ENCODE results near the gene ARMC2. TPM values are rescaled to one million over a fixed set of nuclear protein-coding genes. Genes with fewer than 3 reads are reported as not detected.

ARMC2 gene
- total RNA-seq, 1 experiment from 2014 or later, result 1.1 TPM

DNA sequence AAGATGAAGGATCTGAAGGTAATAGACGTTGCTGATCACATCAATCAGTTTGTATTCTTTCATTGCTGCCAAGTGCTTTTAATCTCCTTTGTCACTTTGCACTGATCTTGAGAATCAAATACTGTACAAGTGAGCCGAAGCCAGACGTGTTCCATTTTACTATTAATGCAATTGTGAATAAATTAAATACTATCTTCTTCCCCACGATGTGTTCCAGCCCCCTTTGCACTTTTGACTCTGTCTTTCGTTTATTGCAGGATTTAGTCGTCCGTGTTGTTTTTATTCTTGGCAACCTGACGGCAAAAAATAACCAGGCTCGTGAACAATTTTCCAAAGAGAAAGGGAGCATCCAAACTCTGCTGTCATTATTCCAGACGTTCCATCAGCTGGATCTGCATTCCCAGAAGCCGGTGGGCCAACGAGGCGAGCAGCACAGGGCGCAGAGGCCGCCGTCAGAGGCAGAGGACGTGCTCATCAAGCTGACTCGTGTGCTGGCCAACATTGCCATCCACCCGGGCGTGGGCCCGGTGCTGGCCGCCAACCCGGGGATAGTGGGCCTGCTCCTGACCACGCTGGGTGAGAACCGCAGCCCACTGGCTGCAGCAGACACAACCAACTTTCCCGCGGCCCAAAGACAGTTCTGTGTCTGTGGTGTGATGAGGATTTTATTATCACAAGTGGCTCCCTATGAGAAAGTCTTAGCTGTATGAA, 104.7 kb downstream of the ARMC2 start:
- Histone ChIP-seq H3K36me3 (ENCODE audit: low read depth, low read length) (no peaks in the 10 kb centered on the region), H3K4me3 (ENCODE audit: low read length) (no peak overlapping the region), H3K27ac (ENCODE audit: low read length) (no peak overlapping the region), H3K27me3 (ENCODE audit: low read length) (no peaks in the 10 kb centered on the region), H3K4me1 (ENCODE audit: insufficient read depth, low read length) (peaks cover 6% of the 10 kb centered on the region), H3K79me2 (ENCODE audit: low read length) (no peaks in the 10 kb centered on the region), H3K9me2 (replicated peaks; ENCODE audit: low read length) (no peaks in the 10 kb centered on the region), H3K9me3 (ENCODE audit: low read length) (no peaks in the 10 kb centered on the region), H3K4me2 (ENCODE audit: low read length) (no peak overlapping the region), H4K20me1 (ENCODE audit: low read length) (no peaks in the 10 kb centered on the region), H2AFZ (ENCODE audit: low read length) (no peak overlapping the region), H3F3A (ENCODE audit: low read length, unreplicated experiment) (no peaks in the 10 kb centered on the region), H3K9ac (ENCODE audit: low read length) (no peak overlapping the region)
- intact Hi-C loops (cut with micrococcal nuclease), result no loop called here
- TF ChIP-seq, protein P1, sequence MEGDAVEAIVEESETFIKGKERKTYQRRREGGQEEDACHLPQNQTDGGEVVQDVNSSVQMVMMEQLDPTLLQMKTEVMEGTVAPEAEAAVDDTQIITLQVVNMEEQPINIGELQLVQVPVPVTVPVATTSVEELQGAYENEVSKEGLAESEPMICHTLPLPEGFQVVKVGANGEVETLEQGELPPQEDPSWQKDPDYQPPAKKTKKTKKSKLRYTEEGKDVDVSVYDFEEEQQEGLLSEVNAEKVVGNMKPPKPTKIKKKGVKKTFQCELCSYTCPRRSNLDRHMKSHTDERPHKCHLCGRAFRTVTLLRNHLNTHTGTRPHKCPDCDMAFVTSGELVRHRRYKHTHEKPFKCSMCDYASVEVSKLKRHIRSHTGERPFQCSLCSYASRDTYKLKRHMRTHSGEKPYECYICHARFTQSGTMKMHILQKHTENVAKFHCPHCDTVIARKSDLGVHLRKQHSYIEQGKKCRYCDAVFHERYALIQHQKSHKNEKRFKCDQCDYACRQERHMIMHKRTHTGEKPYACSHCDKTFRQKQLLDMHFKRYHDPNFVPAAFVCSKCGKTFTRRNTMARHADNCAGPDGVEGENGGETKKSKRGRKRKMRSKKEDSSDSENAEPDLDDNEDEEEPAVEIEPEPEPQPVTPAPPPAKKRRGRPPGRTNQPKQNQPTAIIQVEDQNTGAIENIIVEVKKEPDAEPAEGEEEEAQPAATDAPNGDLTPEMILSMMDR (conservative IDR thresholded peaks at IDR 0.05; ENCODE audit: low read depth, low read length), result no peak
- no peak for TF ChIP-seq EZH2phosphoT487 (IDR thresholded peaks at IDR 0.05; ENCODE audit: borderline replicate concordance, low read length)
- no peak for TF ChIP-seq EZH2 (IDR thresholded peaks at IDR 0.05; ENCODE audit: low read length, unreplicated experiment)
- DNase-seq, result no peak
- no TSS peak for BruUV-seq (replicated peaks)
- CTCF ChIA-PET, result no interaction called here
- no peak for ATAC-seq
- POLR2A ChIA-PET (ENCODE audit: unreplicated experiment), result no interaction called here

DNA sequence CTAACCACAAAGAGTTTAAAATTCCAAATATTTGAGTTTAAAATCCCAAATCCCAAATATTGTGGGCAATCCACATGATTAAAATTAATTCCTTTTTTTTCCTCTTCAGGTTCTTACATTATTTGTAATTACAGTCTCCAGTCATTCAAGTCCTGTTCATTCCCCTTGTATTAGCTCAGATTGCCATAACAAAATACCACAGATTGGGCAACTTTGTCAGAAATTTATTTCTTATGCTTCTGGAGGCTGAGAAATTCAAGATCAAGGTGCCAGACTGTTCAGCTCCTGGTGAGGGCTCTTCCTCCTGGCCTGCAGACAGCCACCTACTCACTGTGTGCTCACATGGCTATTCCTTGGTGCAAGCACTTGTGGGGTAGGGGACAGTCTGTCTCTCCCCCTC, 105.5 kb downstream of the ARMC2 start:
- Histone ChIP-seq H3K4me2 (ENCODE audit: low read length) (no peak overlapping the region), H3K27ac (ENCODE audit: low read length) (no peak overlapping the region), H3F3A (ENCODE audit: low read length, unreplicated experiment) (no peaks in the 10 kb centered on the region), H3K27me3 (ENCODE audit: low read length) (no peaks in the 10 kb centered on the region), H4K20me1 (ENCODE audit: low read length) (no peaks in the 10 kb centered on the region), H2AFZ (ENCODE audit: low read length) (no peak overlapping the region), H3K9me3 (ENCODE audit: low read length) (no peaks in the 10 kb centered on the region), H3K9me2 (replicated peaks; ENCODE audit: low read length) (no peaks in the 10 kb centered on the region), H3K79me2 (ENCODE audit: low read length) (no peaks in the 10 kb centered on the region), H3K9ac (ENCODE audit: low read length) (no peak overlapping the region), H3K4me1 (ENCODE audit: insufficient read depth, low read length) (no peaks in the 10 kb centered on the region), H3K4me3 (ENCODE audit: low read length) (no peak overlapping the region), H3K36me3 (ENCODE audit: low read depth, low read length) (no peaks in the 10 kb centered on the region)
- ATAC-seq, result no peak
- ChIA-PET POLR2A (ENCODE audit: unreplicated experiment) (no interaction called here), CTCF (no interaction called here)
- DNase-seq, result no peak
- intact Hi-C loops (cut with micrococcal nuclease), result no loop called here
- BruUV-seq (replicated peaks), result no TSS peak
- TF ChIP-seq, protein P1 (conservative IDR thresholded peaks at IDR 0.05; ENCODE audit: low read depth, low read length), result no peak
- TF ChIP-seq EZH2phosphoT487 (IDR thresholded peaks at IDR 0.05; ENCODE audit: borderline replicate concordance, low read length) (no peak), EZH2 (IDR thresholded peaks at IDR 0.05; ENCODE audit: low read length, unreplicated experiment) (no peak)

DNA sequence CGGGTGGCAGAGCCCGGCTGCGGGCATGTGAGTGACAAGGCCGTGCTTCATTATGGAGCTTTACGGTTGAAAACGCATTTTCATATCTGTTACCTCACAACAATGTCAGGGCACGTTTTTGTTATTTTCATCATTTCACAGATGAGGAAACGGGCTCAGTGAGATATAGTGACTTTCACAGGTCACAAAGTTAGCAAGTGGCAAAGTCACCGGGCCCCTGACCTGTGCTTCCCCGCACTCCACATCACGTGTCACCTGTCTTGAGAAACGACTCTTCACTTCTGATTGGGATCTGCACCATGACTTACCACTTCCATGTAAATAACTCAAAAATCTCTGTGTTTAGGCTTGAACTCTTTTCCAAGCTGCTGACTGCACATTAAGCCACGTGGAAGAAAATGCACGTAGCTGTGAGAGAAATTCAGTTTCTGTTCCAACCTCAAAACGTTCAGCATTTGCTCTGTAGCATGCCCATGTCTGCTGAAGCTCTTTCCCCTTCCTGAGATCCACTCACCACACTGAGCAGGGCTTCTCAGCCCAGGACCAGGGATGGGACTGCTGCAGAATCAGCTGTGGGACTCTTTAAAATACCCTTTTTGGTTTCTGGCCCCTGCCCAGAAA, 107.2 kb downstream of the ARMC2 start:
- no peak overlapping the region for H3K4me3 ChIP-seq (ENCODE audit: low read length)

More for the DNA sequence above, 107.2 kb downstream of the ARMC2 start:
- intact Hi-C loops (cut with micrococcal nuclease), result no loop called here
- no TSS peak for BruUV-seq (replicated peaks)
- ATAC-seq (no peak), DNase-seq (no peak)
- Histone ChIP-seq H3K4me1 (ENCODE audit: insufficient read depth, low read length) (no peaks in the 10 kb centered on the region), H3K9me3 (ENCODE audit: low read length) (no peaks in the 10 kb centered on the region), H2AFZ (ENCODE audit: low read length) (no peak overlapping the region), H3K9ac (ENCODE audit: low read length) (no peak overlapping the region), H3K27me3 (ENCODE audit: low read length) (no peaks in the 10 kb centered on the region), H4K20me1 (ENCODE audit: low read length) (no peaks in the 10 kb centered on the region), H3K4me2 (ENCODE audit: low read length) (no peak overlapping the region), H3F3A (ENCODE audit: low read length, unreplicated experiment) (no peaks in the 10 kb centered on the region), H3K27ac (ENCODE audit: low read length) (no peak overlapping the region), H3K79me2 (ENCODE audit: low read length) (no peaks in the 10 kb centered on the region), H3K9me2 (replicated peaks; ENCODE audit: low read length) (no peaks in the 10 kb centered on the region), H3K36me3 (ENCODE audit: low read depth, low read length) (no peaks in the 10 kb centered on the region)
- no peak for TF ChIP-seq EZH2 (IDR thresholded peaks at IDR 0.05; ENCODE audit: low read length, unreplicated experiment)
- TF ChIP-seq EZH2phosphoT487 (IDR thresholded peaks at IDR 0.05; ENCODE audit: borderline replicate concordance, low read length), result no peak
- TF ChIP-seq, protein P1 (conservative IDR thresholded peaks at IDR 0.05; ENCODE audit: low read depth, low read length), result no peak
- POLR2A ChIA-PET (ENCODE audit: unreplicated experiment), result no interaction called here
- CTCF ChIA-PET, result no interaction called here
